GM18505 (cell line): Measurements from ENCODE around the gene TM9SF1.

ENCODE experiments used
- ATAC-seq: cut with Tn5 transposase; IDR thresholded peaks from one replicate; pipeline ENCODE4 v1.9.1; 2021; ENCODE audit not compliant: unreplicated experiment
- POLR2A ChIP-seq: IDR thresholded peaks from 4 replicates; pipeline ENCODE4 v1.6.1; 2011; ENCODE audit warnings: borderline replicate concordance; ENCODE audit not compliant: insufficient read depth, insufficient read length; ENCODE audit errors: extremely low read depth

The TM9SF1 gene

DNA sequence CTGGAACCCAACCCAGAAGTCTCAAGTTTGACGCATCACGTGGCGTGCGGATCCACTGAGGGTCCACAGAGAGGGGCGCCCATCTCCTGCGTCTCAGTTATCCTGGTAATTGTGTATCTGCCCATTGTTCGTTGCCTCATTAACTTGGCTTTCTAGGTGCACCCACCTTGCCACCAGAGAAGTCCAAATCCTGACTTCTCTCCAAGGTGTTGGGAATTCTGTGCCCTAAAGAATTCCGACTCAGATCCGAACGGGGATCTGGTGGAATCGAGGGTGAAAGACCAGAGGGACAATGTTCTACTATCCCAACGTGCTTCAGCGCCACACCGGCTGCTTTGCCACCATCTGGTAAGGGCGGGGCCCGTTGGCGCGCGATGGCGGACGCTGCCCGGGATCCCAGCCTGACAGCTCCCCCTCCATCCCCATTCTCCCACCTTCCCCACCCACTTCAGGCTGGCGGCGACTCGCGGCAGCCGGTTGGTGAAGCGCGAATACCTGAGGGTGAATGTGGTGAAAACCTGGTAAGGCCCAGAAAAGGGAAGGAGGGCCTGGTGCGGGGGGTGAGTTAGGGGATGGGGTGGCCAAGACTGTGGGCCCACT is 22.9 kb downstream of the TM9SF1 start:
- no peak for ATAC-seq
- TF ChIP-seq POLR2A, result no peak

DNA sequence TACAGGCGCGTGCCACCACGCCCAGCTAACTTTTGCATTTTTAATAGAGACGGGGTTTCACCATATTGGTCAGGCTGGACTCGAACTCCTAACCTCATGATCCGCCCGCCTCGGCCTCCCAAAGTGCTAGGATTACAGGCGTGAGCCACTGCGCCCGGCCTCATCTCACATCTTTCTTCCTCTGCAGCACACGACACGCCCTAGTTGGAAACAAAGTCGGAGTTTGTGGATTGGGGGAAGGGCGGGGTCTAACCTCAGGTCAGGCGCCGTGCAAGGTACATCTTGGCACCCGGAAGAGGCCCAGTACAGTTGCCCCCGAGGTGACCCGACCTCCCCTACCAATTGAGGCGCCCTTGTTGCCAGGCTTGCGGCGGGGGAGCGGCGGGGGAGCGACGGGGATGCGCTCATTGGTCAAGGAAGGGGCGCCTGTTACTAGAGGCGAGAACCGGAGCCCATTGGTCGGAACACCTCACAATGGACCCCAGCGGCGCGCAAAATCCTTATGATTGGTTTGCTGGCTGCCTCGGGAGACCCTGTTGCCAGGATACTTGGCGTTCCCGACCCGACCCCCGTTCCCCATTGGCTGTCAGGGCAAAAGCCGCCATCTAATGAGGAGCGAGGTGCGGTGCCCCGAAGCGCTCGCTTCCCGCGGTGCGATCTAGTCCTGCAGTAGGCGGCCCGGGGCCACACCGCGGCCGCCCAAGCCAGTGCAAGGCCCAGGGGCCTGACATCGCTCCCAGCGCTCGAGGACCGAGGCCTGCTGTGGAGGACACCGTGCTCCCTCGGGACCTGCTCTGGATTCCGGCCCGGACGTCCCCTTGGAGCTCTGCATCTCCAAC is 23.6 kb downstream of the TM9SF1 start, which contains the start of gene REC8:
Gene REC8, plus strand, starts transcription at position 659 of the 839 bp plus-strand sequence. CDS start 473 bp downstream, outside the sequence.
- TF ChIP-seq POLR2A, result peak; percentile 44
- peak; percentile 83 for ATAC-seq

DNA sequence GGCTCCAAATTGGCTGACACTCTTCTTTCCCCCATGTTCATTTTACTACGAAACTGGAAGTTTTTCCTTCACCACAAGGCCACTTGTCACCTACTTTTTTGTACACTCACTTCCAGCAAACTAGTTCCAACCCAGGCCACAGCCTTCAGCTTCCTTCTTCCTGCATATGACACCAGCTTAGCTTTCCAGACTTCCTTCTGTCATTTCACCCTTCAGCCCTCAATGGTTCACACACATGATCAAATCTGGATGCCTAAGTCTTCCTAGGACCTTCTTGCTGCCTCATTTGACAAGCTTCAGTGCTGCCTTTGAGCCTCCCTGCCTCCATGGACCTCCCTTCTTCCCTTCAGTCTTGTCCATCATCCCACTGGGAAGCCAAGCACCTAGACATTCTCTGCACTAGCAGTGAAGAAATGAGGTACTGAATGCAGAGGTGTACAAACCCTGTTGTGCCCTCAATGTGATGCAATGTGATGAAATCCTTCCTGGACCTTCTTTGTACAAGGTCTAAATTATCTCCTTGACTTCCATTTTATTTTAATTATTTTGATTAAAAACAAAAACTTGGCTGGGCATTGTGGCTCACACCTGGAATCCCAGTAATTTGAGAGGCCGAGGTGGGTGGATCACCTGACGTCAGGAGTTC is 27.6 kb downstream of the TM9SF1 start:
- no peak for TF ChIP-seq POLR2A
- ATAC-seq, result no peak

DNA sequence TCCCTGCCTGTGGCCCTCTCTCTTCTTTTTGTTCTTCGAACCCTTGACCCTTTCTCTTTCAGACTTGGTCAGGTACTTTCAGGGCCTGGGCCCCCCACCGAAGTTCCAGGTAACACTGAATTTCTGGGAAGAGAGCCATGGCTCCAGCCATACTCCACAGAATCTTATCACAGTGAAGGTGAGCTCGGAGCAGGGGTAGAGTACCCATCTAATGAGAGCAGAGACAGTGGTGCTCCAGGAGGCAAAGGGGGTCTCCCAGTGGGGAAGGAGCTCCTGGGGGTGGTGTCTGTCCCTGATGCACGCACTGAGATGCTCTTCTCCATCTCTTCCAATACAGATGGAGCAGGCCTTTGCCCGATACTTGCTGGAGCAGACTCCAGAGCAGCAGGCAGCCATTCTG is 29.5 kb downstream of the TM9SF1 start:
- no peak for ATAC-seq

DNA sequence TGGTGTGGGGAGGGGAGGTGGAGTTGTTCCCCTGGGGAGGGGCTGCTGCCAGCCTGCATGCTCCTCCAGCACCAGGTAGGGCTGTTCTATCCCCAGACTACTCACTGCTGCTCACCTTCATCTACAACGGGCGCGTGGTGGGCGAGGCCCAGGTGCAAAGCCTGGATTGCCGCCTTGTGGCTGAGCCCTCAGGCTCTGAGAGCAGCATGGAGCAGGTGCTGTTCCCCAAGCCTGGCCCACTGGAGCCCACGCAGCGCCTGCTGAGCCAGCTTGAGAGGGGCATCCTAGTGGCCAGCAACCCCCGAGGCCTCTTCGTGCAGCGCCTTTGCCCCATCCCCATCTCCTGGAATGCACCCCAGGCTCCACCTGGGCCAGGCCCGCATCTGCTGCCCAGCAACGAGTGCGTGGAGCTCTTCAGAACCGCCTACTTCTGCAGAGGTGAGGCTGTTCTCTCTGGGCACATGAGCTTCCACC is 30.7 kb downstream of the TM9SF1 start:
- TF ChIP-seq POLR2A, result no peak
- no peak for ATAC-seq

More for the DNA sequence above, 29.5 kb downstream of the TM9SF1 start:
- TF ChIP-seq POLR2A, result peak; percentile 35

DNA sequence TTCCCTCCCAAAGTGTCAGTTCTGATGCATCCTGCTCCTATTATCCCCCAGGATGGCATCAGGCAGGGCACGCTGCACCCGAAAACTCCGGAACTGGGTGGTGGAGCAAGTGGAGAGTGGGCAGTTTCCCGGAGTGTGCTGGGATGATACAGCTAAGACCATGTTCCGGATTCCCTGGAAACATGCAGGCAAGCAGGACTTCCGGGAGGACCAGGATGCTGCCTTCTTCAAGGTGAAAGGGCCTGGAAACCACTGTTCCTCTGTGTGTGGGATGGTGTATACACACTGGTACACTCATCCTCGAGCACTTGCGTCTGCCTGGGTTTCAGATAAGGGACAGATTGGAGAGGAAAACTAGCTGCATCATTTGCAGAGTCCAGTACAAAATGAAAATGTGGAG is 33.1 kb downstream of the TM9SF1 start:
- TF ChIP-seq POLR2A, result no peak
- no peak for ATAC-seq

DNA sequence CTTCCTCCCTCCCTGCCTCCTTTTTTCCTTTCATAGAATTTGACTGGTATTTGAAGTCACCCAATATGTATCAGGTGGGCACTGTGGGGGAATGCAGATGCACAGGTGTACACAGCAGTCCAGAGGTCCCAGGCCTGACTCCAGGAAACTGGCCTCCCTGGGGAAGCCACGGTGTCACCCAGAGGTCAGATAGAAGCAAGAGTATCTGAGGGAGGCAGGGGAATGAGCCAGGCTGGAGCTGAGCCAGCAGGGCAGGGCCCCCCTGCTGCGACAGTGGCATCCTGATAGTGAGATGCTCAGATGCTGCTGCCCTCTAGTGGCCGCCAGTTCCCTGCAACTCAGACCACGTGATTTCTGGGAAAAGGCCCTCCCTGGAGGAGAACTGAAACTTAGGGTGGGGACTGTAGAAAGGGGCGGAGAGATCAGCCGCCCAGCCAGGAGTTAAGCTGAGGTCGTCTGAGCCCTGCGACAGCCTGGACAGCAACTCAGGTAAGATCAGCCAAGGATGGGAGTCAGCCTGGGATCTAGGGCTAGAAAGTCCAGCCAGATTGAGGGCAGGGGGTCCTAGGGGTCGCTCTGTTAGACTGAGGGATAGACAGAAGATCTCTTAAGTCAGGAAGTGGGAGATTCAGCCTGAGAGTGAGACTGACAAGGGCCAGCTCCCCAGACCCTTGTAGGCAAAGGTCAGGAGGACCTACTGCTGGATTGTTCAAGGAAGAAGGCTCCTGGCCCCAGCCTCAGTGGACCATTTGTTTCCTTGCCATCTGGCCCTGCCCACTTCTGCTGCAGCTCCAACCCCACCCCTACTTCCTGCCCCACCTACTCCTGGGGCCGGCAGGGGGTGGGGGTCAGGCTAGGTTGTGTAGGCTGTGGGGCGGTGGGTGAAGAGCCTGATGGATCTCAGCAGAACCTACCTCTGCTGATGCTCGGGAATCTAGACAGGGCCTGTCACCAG is 34.1 kb downstream of the TM9SF1 start, which contains the start of gene IRF9:
Gene IRF9, plus strand, starts transcription at position 416 of the 955 bp plus-strand sequence. CDS start 880 bp downstream, outside the sequence.
- peak; percentile 81 for ATAC-seq

DNA sequence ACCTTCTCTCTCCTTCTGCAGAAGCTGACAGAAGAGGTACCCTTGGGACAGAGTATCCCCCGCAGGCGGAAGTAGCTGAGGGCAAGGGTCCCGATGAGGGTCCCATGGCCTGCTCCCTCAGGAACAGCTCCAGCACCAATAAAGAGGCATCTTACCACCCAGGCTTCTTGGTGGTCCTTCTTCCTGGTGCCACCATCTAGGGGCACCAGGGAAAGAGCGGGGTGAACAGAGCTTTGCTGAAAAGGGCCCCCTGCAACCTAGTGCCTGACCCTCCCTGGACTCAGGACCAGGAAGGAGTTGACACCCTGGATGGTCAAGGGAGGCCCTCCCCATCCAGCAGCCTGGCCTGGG is 34.8 kb downstream of the TM9SF1 start:
- TF ChIP-seq POLR2A, result no peak
- peak; percentile 3 for ATAC-seq

More for the DNA sequence above, 34.1 kb downstream of the TM9SF1 start, which contains the start of gene IRF9:
- peak; percentile 98 for TF ChIP-seq POLR2A

DNA sequence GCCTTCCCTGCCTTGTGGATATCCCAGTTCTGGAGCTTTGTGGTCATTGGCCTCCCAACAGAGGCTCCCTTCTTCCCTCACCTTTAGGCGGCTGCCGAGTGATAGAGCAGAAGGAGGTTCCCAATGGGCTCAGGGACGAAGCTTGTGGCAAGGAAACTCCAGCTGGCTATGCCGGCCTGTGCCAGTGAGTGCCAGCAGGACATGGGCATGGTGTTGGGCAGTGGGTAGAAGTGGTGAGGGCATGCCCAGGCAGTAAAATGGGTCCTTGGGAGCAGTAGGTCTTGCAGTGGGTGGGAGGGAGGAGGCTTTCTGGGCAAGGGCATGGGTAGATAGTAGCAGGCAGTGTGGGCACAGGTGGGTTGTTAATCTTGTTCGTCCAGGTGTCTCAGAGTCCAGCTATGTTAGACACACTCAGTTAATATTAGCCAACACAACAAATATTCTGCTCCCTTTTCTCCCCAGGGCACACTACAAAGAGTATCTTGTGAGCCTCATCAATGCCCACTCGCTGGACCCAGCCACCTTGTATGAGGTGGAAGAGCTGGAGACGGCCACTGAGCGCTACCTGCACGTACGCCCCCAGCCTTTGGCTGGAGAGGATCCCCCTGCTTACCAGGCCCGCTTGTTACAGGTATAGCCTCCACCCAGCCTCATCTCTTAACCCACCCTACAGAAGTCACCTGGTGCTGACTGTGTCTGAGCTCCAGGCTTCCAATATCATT is 35.3 kb downstream of the TM9SF1 start:
- TF ChIP-seq POLR2A, result peak; percentile 20

DNA sequence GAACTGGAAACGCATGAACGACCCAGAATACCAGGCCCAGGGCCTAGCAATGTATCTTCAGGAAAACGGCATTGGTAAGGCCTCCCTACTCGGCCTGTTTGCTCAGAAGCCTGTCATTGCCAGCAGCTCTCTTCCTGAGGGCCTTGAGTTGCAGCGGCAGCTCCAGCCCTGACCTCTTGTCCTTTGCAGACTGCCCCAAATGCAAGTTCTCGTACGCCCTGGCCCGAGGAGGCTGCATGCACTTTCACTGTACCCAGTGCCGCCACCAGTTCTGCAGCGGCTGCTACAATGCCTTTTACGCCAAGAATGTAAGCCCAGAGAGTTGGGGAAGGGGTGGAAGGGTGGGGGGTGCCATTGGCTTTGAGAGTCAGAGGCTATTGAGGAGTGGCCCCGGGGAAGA is 37.9 kb downstream of the TM9SF1 start:
- ATAC-seq, result no peak
- no peak for TF ChIP-seq POLR2A

More for the DNA sequence above, 35.3 kb downstream of the TM9SF1 start:
- no peak for ATAC-seq

DNA sequence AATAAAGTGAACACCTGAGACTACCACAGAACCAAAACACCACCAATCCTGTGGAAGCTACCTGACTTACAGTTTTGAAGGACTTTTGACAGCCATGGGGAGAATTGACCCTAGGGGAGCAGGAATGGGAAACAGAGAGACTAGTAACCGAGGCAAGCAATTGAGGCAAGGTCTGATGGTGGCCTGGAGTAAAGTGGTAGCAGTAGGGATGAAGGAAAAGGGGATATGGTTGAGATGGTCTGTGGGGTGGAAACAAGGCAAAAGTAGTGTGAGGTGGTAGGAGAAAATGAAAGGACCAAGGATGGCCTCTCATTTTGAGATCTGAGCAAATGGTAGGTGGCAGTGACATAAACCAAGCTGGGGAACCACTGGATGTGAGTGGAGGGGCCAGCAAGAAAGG is 38.4 kb downstream of the TM9SF1 start:
- no peak for TF ChIP-seq POLR2A

DNA sequence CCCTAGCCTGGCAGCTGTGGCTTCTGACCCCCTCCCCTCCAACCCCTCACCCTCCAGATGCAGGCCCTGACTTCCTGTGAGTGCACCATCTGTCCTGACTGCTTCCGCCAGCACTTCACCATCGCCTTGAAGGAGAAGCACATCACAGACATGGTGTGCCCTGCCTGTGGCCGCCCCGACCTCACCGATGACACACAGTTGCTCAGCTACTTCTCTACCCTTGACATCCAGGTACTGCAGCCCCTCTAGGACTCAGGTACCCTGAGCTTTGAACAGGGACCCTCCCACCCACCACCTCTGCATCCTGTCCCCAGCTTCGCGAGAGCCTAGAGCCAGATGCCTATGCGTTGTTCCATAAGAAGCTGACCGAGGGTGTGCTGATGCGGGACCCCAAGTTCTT is 40.1 kb downstream of the TM9SF1 start:
- ATAC-seq, result no peak
- no peak for TF ChIP-seq POLR2A

More for the DNA sequence above, 38.4 kb downstream of the TM9SF1 start:
- ATAC-seq, result no peak

DNA sequence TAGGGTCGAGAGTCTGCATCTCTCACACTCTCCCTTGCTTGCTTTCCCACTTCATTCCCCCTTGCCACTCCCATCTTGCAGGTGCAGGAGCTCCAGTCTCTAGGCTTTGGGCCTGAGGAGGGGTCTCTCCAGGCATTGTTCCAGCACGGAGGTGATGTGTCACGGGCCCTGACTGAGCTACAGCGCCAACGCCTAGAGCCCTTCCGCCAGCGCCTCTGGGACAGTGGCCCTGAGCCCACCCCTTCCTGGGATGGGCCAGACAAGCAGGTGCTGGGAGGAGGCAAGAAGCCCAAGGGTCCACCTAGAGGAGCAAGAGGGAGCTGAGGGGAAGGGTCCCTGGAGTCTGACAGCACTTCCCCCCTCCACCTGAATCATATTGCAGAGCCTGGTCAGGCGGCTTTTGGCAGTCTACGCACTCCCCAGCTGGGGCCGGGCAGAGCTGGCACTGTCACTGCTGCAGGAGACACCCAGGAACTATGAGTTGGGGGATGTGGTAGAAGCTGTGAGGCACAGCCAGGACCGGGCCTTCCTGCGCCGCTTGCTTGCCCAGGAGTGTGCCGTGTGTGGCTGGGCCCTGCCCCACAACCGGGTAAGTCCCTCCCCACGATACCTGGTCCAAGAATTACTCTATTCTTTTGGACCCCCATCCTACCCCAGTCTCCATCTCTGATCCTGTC is 43.7 kb downstream of the TM9SF1 start:
- no peak for TF ChIP-seq POLR2A
- no peak for ATAC-seq
